ENCODE data around the gene RIC1. TPM values are rescaled to one million over a fixed set of nuclear protein-coding genes. Genes with fewer than 3 reads are reported as not detected.
"Not testable (repeated sequence)": the region's sequence is repeated elsewhere in the genome, so short reads cannot be mapped to it uniquely, and the experiment has no call there.

Gene RIC1
- total and polyA plus RNA-seq, 2 donors (not counting 1 experiment from before 2014, with no cell fraction given), result 38.9 to 43.1 TPM

DNA sequence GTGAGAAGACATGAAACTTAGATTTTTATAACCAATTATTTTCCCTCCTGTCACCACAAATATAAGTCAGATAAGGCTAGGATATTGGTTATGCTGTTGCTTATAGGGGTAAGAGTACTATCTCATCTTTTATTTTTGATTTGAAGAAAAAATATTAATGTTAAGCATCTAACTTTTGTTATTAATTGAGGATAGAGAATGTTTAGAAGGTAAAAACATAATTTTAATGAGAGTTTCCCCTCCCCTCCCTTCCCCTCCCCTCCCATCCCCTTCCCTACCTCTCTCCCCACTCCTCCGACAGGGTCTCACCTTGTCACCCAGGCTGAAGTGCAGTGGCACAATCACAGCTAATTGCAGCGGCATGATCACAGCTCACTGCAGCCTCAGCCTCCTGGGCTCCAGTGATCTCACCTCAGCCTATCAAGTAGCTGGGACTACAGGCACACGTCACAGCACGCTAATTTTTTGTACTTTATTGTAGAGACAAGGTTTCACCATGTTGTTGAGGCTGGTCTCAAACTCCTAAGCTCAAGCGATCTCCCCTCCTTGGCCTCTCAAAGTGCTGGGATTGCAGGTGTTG lies 86.7 kb downstream of the RIC1 start:
- H3K4me2 ChIP-seq (ENCODE audit: extremely low read depth, insufficient read depth, low read length), result no peak overlapping the region
- peaks cover 6% of the 10 kb centered on the region for H3K4me1 ChIP-seq (ENCODE audit: control insufficient read depth, extremely low read depth, insufficient read depth, low read length)
- no peak overlapping the region for H3K4me3 ChIP-seq (replicated peaks in 1 of 4; ENCODE audit: control extremely low read depth in 1 of 4, insufficient read depth in 1 of 4, low read depth in 3 of 4, low read length in 4 of 4)
- no peaks in the 10 kb centered on the region for H3K79me2 ChIP-seq (ENCODE audit: control insufficient read depth, insufficient read depth, low read length)
- no peaks in the 10 kb centered on the region for H3K36me3 ChIP-seq (ENCODE audit: control insufficient read depth, insufficient read depth, low read length)
- H3K27me3 ChIP-seq (ENCODE audit: control insufficient read depth, insufficient read depth, low read length), result no peaks in the 10 kb centered on the region
- no peak overlapping the region for H2AFZ ChIP-seq (ENCODE audit: low read length)
- TF ChIP-seq EZH2 (IDR thresholded peaks at IDR 0.05; ENCODE audit: low read length, missing control alignments), result no peak
- TF ChIP-seq, protein P1, sequence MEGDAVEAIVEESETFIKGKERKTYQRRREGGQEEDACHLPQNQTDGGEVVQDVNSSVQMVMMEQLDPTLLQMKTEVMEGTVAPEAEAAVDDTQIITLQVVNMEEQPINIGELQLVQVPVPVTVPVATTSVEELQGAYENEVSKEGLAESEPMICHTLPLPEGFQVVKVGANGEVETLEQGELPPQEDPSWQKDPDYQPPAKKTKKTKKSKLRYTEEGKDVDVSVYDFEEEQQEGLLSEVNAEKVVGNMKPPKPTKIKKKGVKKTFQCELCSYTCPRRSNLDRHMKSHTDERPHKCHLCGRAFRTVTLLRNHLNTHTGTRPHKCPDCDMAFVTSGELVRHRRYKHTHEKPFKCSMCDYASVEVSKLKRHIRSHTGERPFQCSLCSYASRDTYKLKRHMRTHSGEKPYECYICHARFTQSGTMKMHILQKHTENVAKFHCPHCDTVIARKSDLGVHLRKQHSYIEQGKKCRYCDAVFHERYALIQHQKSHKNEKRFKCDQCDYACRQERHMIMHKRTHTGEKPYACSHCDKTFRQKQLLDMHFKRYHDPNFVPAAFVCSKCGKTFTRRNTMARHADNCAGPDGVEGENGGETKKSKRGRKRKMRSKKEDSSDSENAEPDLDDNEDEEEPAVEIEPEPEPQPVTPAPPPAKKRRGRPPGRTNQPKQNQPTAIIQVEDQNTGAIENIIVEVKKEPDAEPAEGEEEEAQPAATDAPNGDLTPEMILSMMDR (conservative IDR thresholded peaks at IDR 0.05 in 1 of 2, IDR thresholded peaks at IDR 0.05 in 1 of 2; ENCODE audit: low read depth in 1 of 2, low read length in 2 of 2), result no peak
- no peaks in the 10 kb centered on the region for H4K20me1 ChIP-seq (ENCODE audit: control insufficient read depth, extremely low read depth, insufficient read depth, low read length)
- no peak overlapping the region for H3K9ac ChIP-seq (ENCODE audit: insufficient read depth, low read length)
- H3K9me3 ChIP-seq (ENCODE audit: control insufficient read depth, insufficient read depth, low read depth, low read length), result no peaks in the 10 kb centered on the region
- DNase-seq (ENCODE audit: low read depth in 2 of 2), result no peak
- no peak overlapping the region for H3K27ac ChIP-seq (ENCODE audit: insufficient read depth, low read length)

DNA sequence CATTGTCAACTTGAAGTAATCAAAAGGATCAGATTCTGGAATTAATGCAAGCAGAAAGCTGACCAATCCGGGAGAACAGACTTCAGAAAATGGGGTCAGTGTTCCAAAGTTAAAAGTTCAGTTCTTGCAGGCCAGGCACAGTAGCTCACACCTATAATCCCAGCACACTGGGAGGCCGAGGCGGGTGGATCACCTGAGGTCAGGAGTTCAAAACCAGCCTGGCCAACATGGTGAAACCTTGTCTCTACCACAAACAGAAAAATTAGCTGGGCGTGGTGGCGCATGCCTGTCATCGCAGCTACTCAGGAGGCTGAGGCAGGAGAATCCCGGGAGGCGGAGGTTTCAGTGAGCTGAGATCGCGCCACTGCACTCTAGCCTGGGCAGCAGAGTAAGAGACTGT lies 88.5 kb downstream of the RIC1 start:
- H3K27ac ChIP-seq (ENCODE audit: insufficient read depth, low read length), result not testable (repeated sequence)

DNA sequence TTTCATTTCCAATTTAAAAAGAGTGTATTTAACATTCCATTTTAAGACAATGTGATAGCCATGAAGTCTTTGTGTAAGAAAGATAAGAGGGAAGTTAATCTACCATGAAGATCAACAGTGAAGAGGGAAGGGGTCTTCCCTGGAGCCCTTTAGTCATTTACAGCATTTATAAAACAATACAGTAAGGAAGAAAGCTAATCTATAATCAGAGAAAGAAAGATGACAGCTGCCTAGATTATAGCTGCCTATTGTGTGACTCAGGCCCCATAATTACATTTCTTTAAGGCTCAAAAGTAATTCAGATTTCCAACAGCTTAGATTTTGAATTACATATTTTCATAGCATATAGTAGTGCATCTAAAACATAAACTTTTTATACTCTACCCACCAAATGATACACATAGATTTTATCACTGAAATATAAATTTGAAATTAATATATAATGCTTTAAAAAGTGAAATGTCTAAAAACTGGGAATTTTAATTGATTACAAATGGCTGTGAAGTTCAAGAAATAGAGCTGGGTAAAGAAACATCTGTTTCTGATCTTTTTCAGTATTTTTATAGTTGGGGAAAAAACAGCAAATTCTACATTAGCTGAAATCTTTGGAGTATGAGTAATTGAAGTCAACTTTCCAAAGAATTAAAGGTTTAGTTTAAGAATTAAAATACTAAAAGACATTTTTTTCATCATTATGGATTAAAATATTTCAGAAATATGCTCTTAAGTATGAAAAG lies 89.6 kb downstream of the RIC1 start:
- Histone ChIP-seq H3K36me3 (ENCODE audit: control insufficient read depth, insufficient read depth, low read length) (no peaks in the 10 kb centered on the region), H3K27ac (ENCODE audit: insufficient read depth, low read length) (no peak overlapping the region), H3K4me2 (ENCODE audit: extremely low read depth, insufficient read depth, low read length) (no peak overlapping the region), H3K9ac (ENCODE audit: insufficient read depth, low read length) (no peak overlapping the region), H2AFZ (ENCODE audit: low read length) (no peak overlapping the region), H3K79me2 (ENCODE audit: control insufficient read depth, insufficient read depth, low read length) (no peaks in the 10 kb centered on the region), H3K4me1 (ENCODE audit: control insufficient read depth, extremely low read depth, insufficient read depth, low read length) (peaks cover 4% of the 10 kb centered on the region), H3K27me3 (ENCODE audit: control insufficient read depth, insufficient read depth, low read length) (no peaks in the 10 kb centered on the region), H4K20me1 (ENCODE audit: control insufficient read depth, extremely low read depth, insufficient read depth, low read length) (no peaks in the 10 kb centered on the region), H3K4me3 (replicated peaks in 1 of 4; ENCODE audit: control extremely low read depth in 1 of 4, insufficient read depth in 1 of 4, low read depth in 3 of 4, low read length in 4 of 4) (no peak overlapping the region), H3K9me3 (ENCODE audit: control insufficient read depth, insufficient read depth, low read depth, low read length) (no peaks in the 10 kb centered on the region)
- peak in 1 of 2 donors; percentile 46 for DNase-seq (ENCODE audit: low read depth in 2 of 2)
- no peak for TF ChIP-seq EZH2 (IDR thresholded peaks at IDR 0.05; ENCODE audit: low read length, missing control alignments)
- TF ChIP-seq, protein P1 (conservative IDR thresholded peaks at IDR 0.05 in 1 of 2, IDR thresholded peaks at IDR 0.05 in 1 of 2; ENCODE audit: low read depth in 1 of 2, low read length in 2 of 2), result no peak

More for the DNA sequence above, 88.5 kb downstream of the RIC1 start:
- not testable (repeated sequence) for H3K4me3 ChIP-seq (replicated peaks in 1 of 4; ENCODE audit: control extremely low read depth in 1 of 4, insufficient read depth in 1 of 4, low read depth in 3 of 4, low read length in 4 of 4); H3K36me3 ChIP-seq (ENCODE audit: control insufficient read depth, insufficient read depth, low read length); H3K79me2 ChIP-seq (ENCODE audit: control insufficient read depth, insufficient read depth, low read length); H3K27me3 ChIP-seq (ENCODE audit: control insufficient read depth, insufficient read depth, low read length); DNase-seq (ENCODE audit: low read depth in 2 of 2); H3K4me2 ChIP-seq (ENCODE audit: extremely low read depth, insufficient read depth, low read length); H4K20me1 ChIP-seq (ENCODE audit: control insufficient read depth, extremely low read depth, insufficient read depth, low read length); H3K9me3 ChIP-seq (ENCODE audit: control insufficient read depth, insufficient read depth, low read depth, low read length); H3K9ac ChIP-seq (ENCODE audit: insufficient read depth, low read length); H2AFZ ChIP-seq (ENCODE audit: low read length); H3K4me1 ChIP-seq (ENCODE audit: control insufficient read depth, extremely low read depth, insufficient read depth, low read length)
